GM15510 (cell line): Measurements from ENCODE around the gene ZMYND10.

Experiments
- POLR2A ChIP-seq: IDR thresholded peaks from 3 replicates; pipeline ENCODE4 v1.6.1; 2011; ENCODE audit warnings: borderline replicate concordance; ENCODE audit not compliant: insufficient read length; ENCODE audit errors: extremely low read depth

ZMYND10 gene

DNA sequence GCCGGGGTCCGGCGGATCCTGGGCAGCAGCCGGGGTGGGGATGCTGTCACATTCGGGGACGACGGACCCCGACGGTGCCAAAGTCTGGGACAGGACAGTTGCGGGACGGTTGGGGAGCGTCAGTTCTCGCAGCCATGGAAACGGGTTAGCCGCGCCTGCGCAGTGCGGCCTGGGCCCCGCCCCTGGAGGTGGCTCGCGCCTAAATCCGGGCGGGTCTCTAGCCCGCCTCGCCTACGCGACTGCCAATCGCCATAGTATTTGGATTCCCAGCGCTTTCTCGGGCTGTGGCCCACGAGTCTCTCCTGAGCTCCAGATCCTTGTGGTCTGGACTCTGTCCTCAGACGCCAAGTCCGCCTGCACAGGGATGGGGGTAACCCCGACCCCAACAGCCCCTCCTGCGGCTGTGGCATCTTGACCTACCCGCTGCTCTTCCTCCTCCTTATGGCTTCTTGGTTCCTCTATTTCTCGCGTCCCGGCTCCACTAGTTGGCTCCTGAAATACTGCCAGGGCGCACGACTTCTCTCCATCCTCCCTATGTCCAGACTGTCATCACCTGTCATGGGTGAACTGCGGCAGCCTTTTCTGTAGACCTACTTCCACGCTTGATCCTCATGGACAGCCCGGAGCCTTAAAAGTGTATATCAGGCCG is at the start of gene ZMYND10:
ZMYND10 (minus strand) TSS at position 147 of the 649 bp plus-strand sequence. CDS start 153 bp downstream, outside the sequence.
- TF ChIP-seq POLR2A, result no peak

GRCh38 chr3:50393061-50393460 is 47.5 kb upstream of the ZMYND10 start:
- no peak for TF ChIP-seq POLR2A

DNA sequence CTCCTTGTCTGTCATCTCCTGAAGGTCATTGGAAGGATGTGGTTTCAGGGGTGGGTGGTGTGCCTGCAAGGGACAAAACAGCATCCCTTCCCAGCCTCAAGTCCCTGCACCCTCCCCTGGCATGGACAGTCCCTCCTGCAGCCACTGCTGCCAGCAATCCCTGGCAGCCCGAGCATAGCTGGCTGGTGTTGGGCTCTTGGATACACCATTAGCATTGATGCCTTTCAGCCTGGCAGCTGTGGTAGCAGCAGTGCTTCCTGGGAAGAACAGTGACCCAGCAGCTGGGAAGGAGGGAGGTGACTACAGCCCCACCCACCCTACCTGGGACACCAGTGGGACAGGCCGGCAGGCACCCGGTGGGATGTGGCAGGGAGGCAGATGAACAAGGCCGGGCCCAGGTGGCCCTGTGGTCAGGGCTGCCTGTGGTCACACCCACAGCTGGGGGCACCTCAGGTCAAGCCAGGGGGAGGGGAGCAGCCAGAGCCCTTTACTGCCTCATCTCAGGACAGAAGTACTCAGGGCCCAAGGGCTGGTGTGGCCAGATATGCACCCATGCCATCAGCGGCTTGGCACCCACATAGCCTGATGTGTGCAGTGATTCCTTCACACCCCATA is 46.7 kb upstream of the ZMYND10 start:
- TF ChIP-seq POLR2A, result no peak

GRCh38 chr3:50390508-50391224 is 45.1 kb upstream of the ZMYND10 start:
- TF ChIP-seq POLR2A, result no peak

- TF ChIP-seq POLR2A, result no peak
Measured at GRCh38 chr3:50389414-50389767, 43.9 kb upstream of the ZMYND10 start.

DNA sequence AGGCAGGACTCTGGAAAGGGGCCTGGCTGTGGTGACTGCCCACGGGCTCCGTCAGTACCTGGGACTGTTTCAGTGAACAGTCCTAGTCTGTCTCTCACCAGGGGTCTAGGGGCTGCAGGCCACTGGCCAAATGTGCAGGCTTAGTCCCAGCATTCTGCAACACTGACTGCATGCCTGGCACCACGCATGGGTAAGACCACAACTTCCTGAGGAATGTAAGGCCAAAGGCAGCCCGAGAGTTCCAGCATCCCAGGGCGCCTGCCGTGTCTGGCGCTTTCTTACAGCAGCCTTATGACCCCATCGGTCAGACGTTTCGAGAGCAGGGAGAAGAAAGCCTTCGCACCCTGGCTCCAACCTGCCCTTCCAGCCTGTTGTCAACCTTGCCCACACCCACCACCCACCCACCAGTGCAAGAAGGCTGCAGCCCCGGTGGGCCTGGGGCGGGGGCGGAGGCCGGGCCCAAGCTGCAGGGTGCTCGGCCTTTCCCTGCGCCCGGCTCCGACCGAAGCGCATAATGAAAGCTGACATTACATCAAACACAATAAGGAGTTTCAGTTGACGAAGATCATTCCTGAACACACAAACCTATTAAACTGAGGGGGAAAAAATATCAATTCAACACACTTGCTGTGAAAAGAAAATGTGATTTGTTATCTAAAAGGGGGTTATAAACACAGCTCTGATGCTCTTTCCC is 43.3 kb upstream of the ZMYND10 start:
- no peak for TF ChIP-seq POLR2A

DNA sequence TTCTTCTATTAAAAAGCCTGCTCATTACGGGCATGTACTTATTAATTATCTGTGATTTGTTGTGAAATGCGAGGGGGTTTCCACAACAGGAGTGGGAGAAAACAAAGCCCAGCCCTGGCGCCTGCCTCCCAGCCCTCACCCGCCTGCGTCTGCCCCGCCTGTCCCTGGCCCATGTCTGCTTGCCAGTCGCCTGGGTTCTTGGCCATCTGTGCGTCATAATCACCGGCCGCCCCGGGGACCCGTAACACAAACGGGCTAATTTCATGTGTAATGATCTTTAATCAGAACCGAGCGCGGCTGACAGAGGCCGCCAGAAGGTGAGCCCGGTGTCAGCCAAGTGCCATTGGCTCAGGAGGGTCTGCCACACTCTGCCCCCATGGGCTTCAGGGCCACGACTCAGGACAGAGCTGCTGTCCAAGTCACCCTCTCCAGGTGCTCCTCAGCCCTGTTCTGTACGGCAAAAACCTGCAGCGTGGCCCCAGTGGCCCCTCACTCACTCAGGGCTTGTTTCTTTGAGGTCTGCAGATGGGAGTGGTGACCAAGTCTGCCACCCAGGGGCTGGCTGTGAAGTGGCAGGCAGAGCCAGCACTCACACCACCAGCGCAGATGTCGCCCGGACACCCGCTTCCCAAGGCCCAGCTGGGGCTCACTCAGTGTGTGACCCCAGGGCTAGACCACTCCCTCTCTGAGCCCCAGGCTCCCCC is 42.6 kb upstream of the ZMYND10 start:
- no peak for TF ChIP-seq POLR2A

- no peak for TF ChIP-seq POLR2A
Measured at GRCh38 chr3:50385754-50386153, 40.2 kb upstream of the ZMYND10 start.

DNA sequence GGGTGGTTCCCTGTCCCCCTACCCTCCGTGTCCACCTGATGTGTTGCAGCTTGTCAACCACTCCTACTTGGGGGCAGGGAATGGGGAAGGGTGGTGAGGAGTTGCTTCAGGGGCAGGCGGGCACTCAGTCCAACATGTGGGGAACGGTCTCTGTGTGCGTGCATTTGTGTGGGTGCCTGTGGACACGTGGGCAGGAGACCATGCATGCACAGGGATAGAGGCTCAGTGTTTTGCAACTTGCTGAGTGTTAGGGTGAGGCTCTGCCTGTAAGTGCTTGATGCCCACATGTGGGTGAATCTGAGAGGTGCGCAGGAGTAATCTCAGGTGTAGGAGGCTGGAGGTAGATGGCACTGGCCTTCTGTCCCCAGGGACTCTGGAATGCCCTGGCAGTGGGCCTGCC is 38.2 kb upstream of the ZMYND10 start:
- TF ChIP-seq POLR2A, result no peak

DNA sequence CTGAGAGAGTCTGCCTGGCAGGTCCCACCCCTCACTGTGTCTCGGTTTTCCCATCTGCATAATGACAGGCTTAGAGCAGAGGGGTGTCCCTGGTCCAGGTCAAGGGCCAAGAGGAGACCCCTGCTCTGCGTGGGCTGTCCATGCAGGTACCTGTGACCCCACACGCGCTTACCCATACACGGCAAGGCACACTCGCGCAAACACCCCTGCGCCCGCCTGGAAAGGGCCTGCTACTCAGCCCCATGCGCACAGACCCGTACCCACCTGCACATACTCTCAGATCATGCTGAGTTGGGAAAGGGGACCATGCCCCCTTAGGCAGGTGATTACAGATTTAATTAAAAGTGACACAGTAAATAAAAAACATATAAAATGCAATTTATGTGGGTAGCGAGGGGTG is 37.2 kb upstream of the ZMYND10 start:
- TF ChIP-seq POLR2A, result no peak

DNA sequence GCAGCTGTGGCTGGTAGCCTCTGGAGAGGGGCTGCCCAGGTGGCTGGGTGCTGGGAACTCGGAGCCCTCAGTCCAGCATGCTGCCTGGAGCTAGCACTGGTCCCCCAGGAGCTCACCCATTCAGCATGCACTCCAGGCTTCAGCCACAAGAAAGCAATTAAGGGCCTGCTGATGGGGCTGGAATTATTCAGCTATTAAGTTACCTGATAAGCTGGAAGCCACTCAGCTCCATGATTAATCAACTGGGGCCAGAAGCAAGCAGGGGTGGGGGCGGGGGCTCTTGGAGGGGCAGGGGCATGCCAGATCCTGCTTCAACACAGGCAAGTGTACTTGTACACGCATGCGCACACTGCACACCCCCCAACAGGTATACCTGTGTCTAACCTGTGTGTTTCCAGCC is 35.9 kb upstream of the ZMYND10 start:
- TF ChIP-seq POLR2A, result no peak

GRCh38 chr3:50380405-50381085 is 35.0 kb upstream of the ZMYND10 start:
- no peak for TF ChIP-seq POLR2A

- no peak for TF ChIP-seq POLR2A
Measured at GRCh38 chr3:50378757-50379156, 33.2 kb upstream of the ZMYND10 start.

DNA sequence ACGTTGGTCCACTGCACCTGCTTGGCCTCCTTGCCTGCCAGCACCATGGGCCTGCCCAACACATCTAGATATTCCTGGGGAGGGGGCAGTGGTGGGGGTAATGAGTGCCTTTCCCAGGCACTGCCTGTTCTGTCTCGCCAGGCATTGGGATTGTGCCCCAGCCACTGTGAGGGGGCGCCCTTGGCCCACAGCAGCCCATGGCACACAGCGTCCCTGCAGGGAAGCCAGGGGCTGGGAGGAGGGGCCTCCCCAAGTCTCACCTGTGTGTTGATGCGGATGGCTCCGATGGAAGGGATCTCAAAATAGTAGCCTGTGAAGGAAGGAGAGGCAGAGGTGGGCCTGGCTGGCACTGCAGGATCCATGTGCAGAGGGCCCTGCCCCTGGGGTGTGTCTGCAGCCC is 32.5 kb upstream of the ZMYND10 start:
- TF ChIP-seq POLR2A, result no peak
